Pancreas (tissue), 10 donors: ENCODE measurements around the gene TBL2. TPM values are rescaled to one million over a fixed set of nuclear protein-coding genes. Genes with fewer than 3 reads are reported as not detected.

Experiments used
- ATAC-seq, 4 donors: fragments of 200-7000 bp; cut with Tn5 transposase; one replicate each; pipeline versions ENCODE4 v1.8.0 to v1.9.1; 2020; ENCODE audit warnings: mild to moderate bottlenecking in 4 of 4, moderate library complexity in 4 of 4
- DNase-seq, 6 donors: peaks; one replicate each; pipeline ENCODE4 v3.0.0-alpha.2; 2020
- FAIRE-seq: peaks from 2 replicates; lab custom pipeline; 2012; peaks lifted over from hg19 to GRCh38; lab: Jason Lieb, UNC
- H3K27ac ChIP-seq, 4 donors: fragments of 200-600 bp; sonication (generic); 1 replicate in 3 of 4; 2 replicates in 1 of 4; pipeline versions ENCODE4 v1.5.0 to v1.8.0; 2020
- H3K27me3 ChIP-seq, 4 donors: fragments of 200-600 bp; one replicate each; pipeline ENCODE4 v1.8.0; 2021
- H3K36me3 ChIP-seq, 3 donors: fragments of 200-600 bp; sonication (generic) in 1 of 3; one replicate each; pipeline versions ENCODE4 v1.5.0 to v1.8.0; 2020 to 2021
- H3K4me1 ChIP-seq, 3 donors: fragments of 200-600 bp; one replicate each; pipeline ENCODE4 v1.8.0; 2021
- H3K4me3 ChIP-seq, 4 donors: fragments of 200-600 bp; sonication (generic) in 2 of 4; one replicate each; pipeline versions ENCODE4 v1.5.0 to v1.8.0; 2020 to 2021
- H3K9me3 ChIP-seq, 4 donors: fragments of 200-600 bp; one replicate each; pipeline ENCODE4 v1.8.0; 2021
- WGBS, 2 donors: extraction: QIAGEN DNeasy Blood & Tissue Kit; methylation state at CpG; one replicate each; pipeline ENCODE4 v1.1.7; 2013; 5-methylcytosine and 5-hydroxymethylcytosine counted together
- intact Hi-C, 3 donors: fragments of 100-400 bp; cut with DNase I; formaldehyde crosslinking; loops; one replicate each; pipeline versions ENCODE4 v1.11.1 to v1.14.2; 2022
- polyA plus RNA-seq, 2 donors: library from polyadenylated mRNA; stranded (reverse); fragments of 200-250 nt; gene quantifications; one replicate each; pipeline ENCODE4 v1.2.3, GENCODE V29; 2013
- total RNA-seq, 6 donors: library from RNA; stranded (reverse); fragmentation: NEBNext Ultra II Directional in 4 of 6; extraction: Animal tissue kit (Norgen Biotek cat#: 25700) in 4 of 6; gene quantifications; one replicate each; pipeline versions ENCODE4 v1.2.1 to v1.2.4, GENCODE V29; 2021 to 2023
- TF ChIP-seq, protein P1 (sequence below), 4 donors: fragments of 200-600 bp; sonication (generic) in 3 of 4; IDR thresholded peaks; one replicate each; pipeline versions ENCODE4 v1.5.0 to v1.8.0; 2021; ENCODE audit warnings: antibody characterized with exemption in 4 of 4
- donor health status: healthy with polysubstance abuse.
- donor health status: DM: no; HTN: no; CAD: no; lungs with moderate emphysema.
- donor health status: DM: no; HTN: no; CAD: no.
- donor health status: control.
- donor health status: control.
- donor health status: Bipolar disorder and iron deficiency.
- donor health status: DM: yes; HTN: yes; CAD: no.
- donor health status: DM: no; HTN: no; CAD: no.
- donor health status: DM: no; HTN: no; CAD: no.
- donor health status: DM: yes; HTN: yes; CAD: no.

TBL2 gene
- total and polyA plus RNA-seq, 8 donors = 17.2 to 38.9 (median 27.0) TPM

DNA sequence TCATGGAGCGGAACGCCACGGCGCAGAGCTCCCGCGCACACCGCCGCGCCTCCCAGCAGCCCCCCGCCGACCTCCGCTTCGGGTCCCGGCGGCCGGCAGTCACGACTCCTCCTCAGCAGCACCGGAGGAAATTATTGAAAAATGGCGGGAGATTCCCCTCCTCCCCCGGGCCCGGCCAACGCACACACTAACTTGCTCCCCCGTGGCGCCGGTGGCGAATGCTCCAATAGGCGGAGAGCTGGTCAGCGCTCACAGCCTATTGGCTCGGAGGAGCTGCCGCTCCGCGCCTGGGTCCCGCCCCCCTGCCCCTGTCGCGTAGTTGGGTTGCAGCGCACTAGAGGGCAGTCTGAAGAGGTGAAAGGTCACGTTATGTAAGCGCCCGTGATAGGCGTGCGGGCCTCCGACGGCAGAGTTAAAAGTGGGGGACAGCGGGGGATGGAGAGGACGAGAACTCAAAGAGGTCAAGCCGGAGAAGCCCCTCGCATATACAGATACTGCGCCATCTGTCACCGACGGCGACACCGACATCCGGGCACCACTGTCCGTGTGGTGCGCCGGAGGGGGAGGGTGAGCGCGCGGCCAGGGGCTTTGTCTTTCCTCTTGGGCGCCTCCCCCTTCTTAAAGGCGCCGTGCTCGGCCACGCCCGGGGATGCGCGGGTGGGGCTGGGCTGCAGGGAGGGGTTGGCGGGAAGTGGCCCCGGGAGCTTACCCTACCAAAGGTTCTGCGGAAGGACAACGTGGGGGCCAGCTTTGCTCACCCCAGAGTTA lies 56.1 kb downstream of the TBL2 start, which contains the start of gene BAZ1B:
BAZ1B (minus strand) TSS at position 189 of the 768 bp plus-strand sequence. CDS start 360 bp downstream, outside the sequence.
- H3K9me3 ChIP-seq = no peaks in the 10 kb centered on the region
- no peaks in the 10 kb centered on the region for H3K27me3 ChIP-seq
- peak within 1 kb of the TSS; percentile 80 to 97 (median 90) for H3K27ac ChIP-seq
- DNase-seq = peak; percentile 95 to 99 (median 98)
- H3K4me1 ChIP-seq = peaks cover 13 to 27% (median 25%) of the 10 kb centered on the region in 3 donors
- TF ChIP-seq, protein P1, sequence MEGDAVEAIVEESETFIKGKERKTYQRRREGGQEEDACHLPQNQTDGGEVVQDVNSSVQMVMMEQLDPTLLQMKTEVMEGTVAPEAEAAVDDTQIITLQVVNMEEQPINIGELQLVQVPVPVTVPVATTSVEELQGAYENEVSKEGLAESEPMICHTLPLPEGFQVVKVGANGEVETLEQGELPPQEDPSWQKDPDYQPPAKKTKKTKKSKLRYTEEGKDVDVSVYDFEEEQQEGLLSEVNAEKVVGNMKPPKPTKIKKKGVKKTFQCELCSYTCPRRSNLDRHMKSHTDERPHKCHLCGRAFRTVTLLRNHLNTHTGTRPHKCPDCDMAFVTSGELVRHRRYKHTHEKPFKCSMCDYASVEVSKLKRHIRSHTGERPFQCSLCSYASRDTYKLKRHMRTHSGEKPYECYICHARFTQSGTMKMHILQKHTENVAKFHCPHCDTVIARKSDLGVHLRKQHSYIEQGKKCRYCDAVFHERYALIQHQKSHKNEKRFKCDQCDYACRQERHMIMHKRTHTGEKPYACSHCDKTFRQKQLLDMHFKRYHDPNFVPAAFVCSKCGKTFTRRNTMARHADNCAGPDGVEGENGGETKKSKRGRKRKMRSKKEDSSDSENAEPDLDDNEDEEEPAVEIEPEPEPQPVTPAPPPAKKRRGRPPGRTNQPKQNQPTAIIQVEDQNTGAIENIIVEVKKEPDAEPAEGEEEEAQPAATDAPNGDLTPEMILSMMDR (IDR thresholded peaks at IDR 0.05) = no peak
- H3K4me3 ChIP-seq = peak within 1 kb of the TSS; percentile 64 to 96 (median 89)
- FAIRE-seq = no peak
- H3K36me3 ChIP-seq = no peaks in the 10 kb centered on the region
- WGBS, 2 donors = 0% methylated on average over 42 to 71 of the region's 71 CpGs
- intact Hi-C loops = no loop called here
- peak; percentile 96 to 99 (median 96) for ATAC-seq

DNA sequence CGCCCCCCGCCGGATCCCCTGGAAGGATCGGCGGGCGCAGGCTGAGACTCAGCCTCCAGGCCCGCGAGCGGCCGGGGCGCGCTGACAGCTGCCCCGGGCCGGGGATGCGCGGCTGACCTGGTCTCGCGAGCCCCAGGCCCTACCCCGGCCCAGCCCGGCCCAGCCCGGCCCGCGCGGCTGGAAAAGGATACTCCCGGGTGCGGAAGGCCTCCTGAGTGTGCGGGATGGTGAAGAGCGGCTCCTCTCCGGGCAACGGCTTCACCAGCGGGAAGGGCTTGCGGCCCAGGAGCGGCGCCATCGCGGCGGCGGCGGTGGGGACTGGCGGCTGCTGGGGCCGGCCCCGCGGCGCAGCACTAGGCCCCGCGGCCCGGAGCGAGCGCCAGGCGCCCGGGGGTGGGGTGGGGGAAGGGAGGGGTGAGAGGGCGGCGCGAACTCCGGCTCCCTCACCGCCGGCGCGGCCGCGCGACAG lies 56.7 kb downstream of the TBL2 start:
- H3K4me1 ChIP-seq = peaks cover 13 to 27% (median 25%) of the 10 kb centered on the region in 3 donors
- H3K4me3 ChIP-seq = peak overlapping the region; percentile 64 to 96 (median 89)
- H3K9me3 ChIP-seq = no peaks in the 10 kb centered on the region
- no peaks in the 10 kb centered on the region for H3K27me3 ChIP-seq
- H3K36me3 ChIP-seq = peaks cover 0 to 2% (median 0%) of the 10 kb centered on the region in 3 donors
- TF ChIP-seq, protein P1 (IDR thresholded peaks at IDR 0.05) = no peak
- WGBS, 2 donors = 0 to 1% methylated on average over 41 to 62 of the region's 62 CpGs
- peak in 3 of 6 donors; percentile 74 to 85 (median 77) for DNase-seq
- no peak for FAIRE-seq
- ATAC-seq = peak; percentile 69 to 76 (median 72)
- intact Hi-C loops = no loop called here
- H3K27ac ChIP-seq = peak overlapping the region; percentile 80 to 97 (median 90)

DNA sequence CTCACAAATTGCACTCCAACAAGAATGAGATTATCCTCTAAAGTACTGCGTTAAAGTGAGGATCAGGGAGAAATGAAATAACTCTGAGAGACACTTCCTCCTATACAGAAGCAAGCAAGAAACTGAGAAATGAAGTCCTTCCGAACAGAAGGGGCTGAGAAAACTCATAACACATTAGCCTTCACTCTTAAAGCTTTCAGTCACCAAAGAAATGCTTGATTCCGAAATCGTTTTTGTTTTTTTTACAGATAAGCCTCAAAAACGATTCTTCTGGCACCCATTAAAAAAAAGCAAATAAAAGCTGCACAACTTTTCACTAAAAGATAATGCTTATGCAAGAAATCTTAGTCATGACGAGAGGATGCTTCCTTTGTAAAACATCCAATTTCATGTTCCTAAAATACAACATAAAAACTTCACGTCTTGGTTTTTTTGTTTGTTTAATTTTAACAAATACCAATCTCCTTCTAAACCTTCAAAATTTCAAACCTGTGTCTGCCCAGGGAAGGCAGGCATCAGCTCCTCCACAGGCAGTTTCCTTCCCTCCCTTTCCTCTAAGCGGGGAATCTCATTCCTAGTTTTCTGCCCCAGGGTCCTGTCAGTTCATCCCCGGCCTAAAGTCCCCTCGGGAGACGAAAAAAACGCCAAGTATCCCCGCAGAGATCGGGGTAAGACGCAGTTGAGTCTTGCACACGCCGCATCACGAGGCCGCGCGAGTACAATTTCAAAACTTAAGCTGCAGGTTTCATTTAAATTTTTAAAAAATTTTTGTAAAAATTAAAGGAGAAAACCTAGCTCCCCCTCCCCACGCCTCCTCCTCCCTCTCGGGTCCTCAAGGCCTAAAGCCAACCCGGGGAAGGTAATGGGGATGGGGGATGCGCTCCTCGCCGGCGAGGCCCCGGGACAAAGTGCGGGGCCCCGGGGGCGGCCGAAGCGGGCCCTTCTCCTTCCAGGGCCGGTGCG lies 57.4 kb downstream of the TBL2 start:
- ATAC-seq (no peak), FAIRE-seq (no peak), DNase-seq (peak in 2 of 6 donors; percentile 16 to 19)
- Histone ChIP-seq H3K9me3 (no peaks in the 10 kb centered on the region), H3K4me3 (peak overlapping the region; percentile 64 to 96 (median 89)), H3K36me3 (peaks cover 0 to 6% (median 0%) of the 10 kb centered on the region in 3 donors), H3K27ac (peak overlapping the region; percentile 80 to 97 (median 90)), H3K4me1 (peaks cover 13 to 27% (median 25%) of the 10 kb centered on the region in 3 donors), H3K27me3 (no peaks in the 10 kb centered on the region)
- 0% methylated on average over 36 of the region's 36 CpGs for WGBS, 2 donors
- intact Hi-C loops = no loop called here
- TF ChIP-seq, protein P1 (IDR thresholded peaks at IDR 0.05) = no peak

DNA sequence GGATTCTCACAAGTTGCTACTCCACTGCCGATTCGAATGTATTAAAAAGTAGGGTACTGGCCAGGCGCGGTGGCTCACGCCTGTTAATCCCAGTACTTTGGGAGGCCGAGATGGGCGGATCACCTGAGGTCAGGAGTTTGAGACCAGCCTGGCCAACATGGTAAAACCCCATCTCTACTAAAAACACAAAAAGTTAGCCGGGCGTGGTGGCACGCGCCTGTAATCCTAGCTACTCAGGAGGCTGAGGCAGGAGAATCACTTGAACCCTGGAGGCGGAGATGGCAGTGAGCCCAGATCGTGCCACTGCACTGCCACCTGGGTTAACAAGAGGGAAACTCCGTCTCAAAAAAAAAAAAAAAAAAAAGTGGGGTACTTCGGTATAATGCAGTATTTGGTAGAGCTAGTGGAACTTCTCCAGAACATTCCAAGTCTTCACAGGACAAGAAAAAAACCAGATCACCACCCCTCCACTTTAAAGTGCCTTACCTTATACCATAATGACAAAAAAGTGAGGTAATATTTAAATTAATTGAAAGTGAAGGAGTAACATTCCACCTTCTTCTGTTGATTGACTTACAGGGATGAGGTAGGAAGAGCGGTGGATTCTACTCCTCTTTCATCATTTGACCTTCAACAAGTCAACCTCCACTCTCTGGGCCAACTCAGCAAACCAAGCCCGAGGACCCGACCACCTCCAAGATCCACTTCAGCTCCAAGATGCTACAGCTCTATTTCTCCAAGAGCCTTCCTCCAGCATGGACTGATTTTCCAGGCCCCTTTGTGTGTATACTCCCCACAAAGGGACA lies 58.3 kb downstream of the TBL2 start:
- FAIRE-seq (no peak), ATAC-seq (no peak), DNase-seq (peak in 4 of 6 donors; percentile 13 to 51 (median 24))
- no peaks in the 10 kb centered on the region for H3K27me3 ChIP-seq
- TF ChIP-seq, protein P1 (IDR thresholded peaks at IDR 0.05) = no peak
- H3K27ac ChIP-seq = peak overlapping the region in 1 of 4 donors; percentile 95
- peaks cover 13 to 27% (median 25%) of the 10 kb centered on the region in 3 donors for H3K4me1 ChIP-seq
- intact Hi-C loops = no loop called here
- H3K36me3 ChIP-seq = peaks cover 0 to 6% (median 0%) of the 10 kb centered on the region in 3 donors
- 61 to 65% methylated on average over 18 of the region's 18 CpGs for WGBS, 2 donors
- H3K4me3 ChIP-seq = peak overlapping the region in 2 of 4 donors; percentile 86 to 92
- H3K9me3 ChIP-seq = no peaks in the 10 kb centered on the region
